SK-N-MC (cell line): ENCODE results near the gene PC.

ENCODE experiments used
- EZH2 ChIP-seq: fragments of 200-600 bp; sonication (generic); IDR thresholded peaks from one replicate; pipeline ENCODE4 v1.6.1; 2017; ENCODE audit warnings: antibody characterized with exemption
- FOXP2 ChIP-seq: optimal IDR thresholded peaks from 2 replicates; pipeline ENCODE3; 2011; ENCODE audit warnings: mild to moderate bottlenecking, moderate library complexity; ENCODE audit not compliant: insufficient read depth; ENCODE audit errors: extremely low read length, control extremely low read depth
- POLR2AphosphoS5 ChIP-seq: IDR thresholded peaks from 2 replicates; pipeline ENCODE4 v1.6.1; 2012; ENCODE audit warnings: mild to moderate bottlenecking, low read depth, low read length, borderline replicate concordance

DNA sequence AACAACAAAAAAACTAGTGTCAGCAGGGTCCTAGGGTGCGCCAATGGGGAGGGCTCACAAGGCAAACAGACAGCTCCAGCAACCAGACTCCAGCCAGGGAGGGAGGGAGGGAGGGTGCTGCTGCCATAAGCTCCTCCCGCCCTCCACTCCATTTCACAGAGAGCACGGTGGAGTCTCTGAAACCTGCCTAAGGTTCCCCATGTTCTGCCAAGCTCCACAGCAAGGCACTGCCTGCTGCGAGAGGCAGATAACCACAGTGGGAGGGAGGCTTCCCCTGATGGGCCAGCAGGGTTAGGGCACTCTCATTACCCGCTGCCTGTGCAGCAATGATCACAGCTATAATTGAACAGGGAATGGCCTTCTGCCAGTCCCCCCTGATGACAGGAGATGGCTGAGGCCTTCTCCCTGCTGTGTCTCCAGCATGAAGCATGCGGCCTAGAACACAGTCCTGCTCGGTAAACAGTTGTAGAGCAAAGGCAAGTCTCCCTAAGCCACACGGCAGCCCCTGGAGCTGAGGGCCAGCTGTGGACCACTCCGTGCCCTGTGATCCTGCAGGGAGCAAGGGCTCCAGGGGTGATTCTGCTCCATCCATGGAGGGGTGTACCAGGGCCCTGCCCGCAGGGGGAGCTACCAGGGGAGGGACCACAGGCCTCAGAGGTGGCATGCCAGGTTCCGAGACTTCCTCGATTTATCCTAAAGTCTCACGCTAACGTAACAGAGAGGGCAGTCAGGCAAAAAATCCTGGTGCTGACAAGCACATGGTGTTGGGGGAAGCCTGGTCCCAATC, 42.9 kb downstream of the PC start:
- no peak for TF ChIP-seq EZH2
- no peak for TF ChIP-seq POLR2AphosphoS5
- no peak for TF ChIP-seq FOXP2
